ENCODE results near the gene MFSD12.

MFSD12 gene

DNA sequence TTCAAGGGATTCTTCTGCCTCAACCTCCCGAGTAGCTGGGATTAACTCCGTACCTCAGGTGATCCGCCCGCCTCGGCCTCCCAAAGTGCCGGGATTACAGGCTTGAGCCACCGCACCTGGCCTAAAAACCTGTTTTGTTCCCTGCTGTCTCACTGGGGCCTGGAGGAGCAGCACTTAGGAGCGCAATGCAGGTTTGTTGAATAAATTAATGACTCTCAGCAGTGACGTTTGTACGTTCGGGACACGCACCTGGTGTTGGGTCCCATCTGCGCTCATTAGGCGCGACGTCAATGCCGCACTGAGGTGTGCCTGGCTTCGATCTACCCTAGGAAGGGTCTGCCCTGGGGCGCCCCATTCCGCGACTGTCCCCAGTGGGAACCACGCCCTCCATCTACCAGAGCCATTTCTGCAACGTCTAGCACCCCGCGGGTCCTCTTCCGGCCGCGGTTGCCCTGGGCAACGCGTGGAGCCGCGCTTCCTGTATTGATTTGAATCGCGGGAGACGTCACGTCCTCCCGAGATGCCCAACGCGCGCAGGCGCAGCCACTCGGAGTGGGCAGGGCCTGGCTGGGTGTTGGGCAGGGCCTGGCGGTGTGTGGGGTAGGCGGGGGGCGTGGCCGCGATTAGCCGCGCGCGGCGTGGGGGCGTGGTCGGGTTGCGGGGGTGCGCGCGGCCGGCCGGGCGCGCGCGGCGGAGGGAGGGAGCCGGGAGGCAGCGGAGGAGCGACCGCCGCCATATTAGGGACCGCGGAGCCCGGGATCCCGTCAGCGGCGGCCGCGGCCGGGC lies 51.6 kb downstream of the MFSD12 start, which contains the start of gene FZR1:
FZR1 (plus strand) TSS at position 714 of the 786 bp plus-strand sequence. CDS start 16,679 bp downstream, outside the sequence.
- Histone ChIP-seq H3K27ac (ENCODE audit: poor library complexity, severe bottlenecking) (peak within 1 kb of the TSS; percentile 74), H3K4me1 (ENCODE audit: insufficient read depth, poor library complexity, severe bottlenecking) (peaks cover 19% of the 10 kb centered on the region), H3K27me3 (ENCODE audit: insufficient read depth, poor library complexity, severe bottlenecking) (no peaks in the 10 kb centered on the region), H3K9me3 (ENCODE audit: severe bottlenecking) (no peaks in the 10 kb centered on the region), H3K4me3 (ENCODE audit: severe bottlenecking) (peak within 1 kb of the TSS; percentile 98), H3K36me3 (ENCODE audit: low read depth) (peaks cover 28% of the 10 kb centered on the region)
- peak; percentile 81 for ATAC-seq (ENCODE audit: low read depth)
- TF ChIP-seq, protein P1, sequence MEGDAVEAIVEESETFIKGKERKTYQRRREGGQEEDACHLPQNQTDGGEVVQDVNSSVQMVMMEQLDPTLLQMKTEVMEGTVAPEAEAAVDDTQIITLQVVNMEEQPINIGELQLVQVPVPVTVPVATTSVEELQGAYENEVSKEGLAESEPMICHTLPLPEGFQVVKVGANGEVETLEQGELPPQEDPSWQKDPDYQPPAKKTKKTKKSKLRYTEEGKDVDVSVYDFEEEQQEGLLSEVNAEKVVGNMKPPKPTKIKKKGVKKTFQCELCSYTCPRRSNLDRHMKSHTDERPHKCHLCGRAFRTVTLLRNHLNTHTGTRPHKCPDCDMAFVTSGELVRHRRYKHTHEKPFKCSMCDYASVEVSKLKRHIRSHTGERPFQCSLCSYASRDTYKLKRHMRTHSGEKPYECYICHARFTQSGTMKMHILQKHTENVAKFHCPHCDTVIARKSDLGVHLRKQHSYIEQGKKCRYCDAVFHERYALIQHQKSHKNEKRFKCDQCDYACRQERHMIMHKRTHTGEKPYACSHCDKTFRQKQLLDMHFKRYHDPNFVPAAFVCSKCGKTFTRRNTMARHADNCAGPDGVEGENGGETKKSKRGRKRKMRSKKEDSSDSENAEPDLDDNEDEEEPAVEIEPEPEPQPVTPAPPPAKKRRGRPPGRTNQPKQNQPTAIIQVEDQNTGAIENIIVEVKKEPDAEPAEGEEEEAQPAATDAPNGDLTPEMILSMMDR (IDR thresholded peaks at IDR 0.05; ENCODE audit: poor library complexity, severe bottlenecking) = no peak
- peak; percentile 96 for DNase-seq (ENCODE audit: low spot score)

DNA sequence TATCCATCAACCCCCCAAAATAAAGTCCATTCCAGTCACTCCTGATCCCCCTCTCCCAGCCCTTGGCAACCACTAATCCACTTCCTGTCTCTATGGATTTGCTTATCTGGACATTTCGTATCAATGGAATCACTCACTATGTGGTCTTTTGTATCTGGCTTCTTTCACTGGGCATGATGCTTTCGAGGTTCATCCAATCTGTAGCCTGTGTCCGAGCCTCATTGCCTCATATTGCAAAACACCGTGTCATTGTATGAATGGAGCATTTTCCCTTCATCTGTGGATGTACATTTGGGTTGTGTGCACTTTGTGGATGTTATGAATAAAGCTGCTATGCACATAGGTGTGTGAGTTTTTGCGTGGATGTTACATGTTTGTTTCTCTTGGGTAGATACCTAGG lies 52.7 kb downstream of the MFSD12 start:
- TF ChIP-seq, protein P1 (IDR thresholded peaks at IDR 0.05; ENCODE audit: poor library complexity, severe bottlenecking) = no peak
- H3K27me3 ChIP-seq (ENCODE audit: insufficient read depth, poor library complexity, severe bottlenecking) = no peaks in the 10 kb centered on the region
- DNase-seq (ENCODE audit: low spot score) (no peak), ATAC-seq (ENCODE audit: low read depth) (no peak)
- no peak overlapping the region for H3K4me3 ChIP-seq (ENCODE audit: severe bottlenecking)
- H3K36me3 ChIP-seq (ENCODE audit: low read depth) = peaks cover 18% of the 10 kb centered on the region
- peaks cover 15% of the 10 kb centered on the region for H3K4me1 ChIP-seq (ENCODE audit: insufficient read depth, poor library complexity, severe bottlenecking)
- H3K9me3 ChIP-seq (ENCODE audit: severe bottlenecking) = no peaks in the 10 kb centered on the region
- H3K27ac ChIP-seq (ENCODE audit: poor library complexity, severe bottlenecking) = peak overlapping the region; percentile 74

DNA sequence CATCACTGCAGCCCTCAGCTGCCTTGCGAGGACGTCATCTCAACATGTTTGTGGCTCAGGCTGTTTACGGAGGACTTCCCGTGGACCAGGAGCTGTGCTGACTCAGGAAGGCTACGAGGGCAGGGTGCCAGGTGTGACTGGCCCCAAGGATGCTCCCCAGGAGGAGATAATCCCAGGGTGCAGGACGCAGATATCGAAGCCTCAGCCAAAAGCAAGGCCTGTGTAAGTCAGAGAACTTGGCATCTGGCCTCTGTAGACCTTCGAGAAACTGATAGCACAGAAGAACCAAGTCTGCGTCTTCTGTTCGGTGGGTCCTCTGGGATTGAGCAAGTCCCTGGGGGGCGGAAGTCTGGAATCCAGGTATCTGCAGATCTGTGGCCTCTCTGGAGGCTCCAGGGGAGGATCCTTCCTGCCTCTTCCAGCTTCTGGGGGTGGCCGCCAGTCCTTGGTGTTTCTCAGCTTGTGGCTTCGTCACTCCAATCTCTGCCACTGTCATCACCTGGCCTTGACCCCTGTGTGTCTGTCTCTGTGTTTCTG lies 54.3 kb downstream of the MFSD12 start:
- Histone ChIP-seq H3K4me1 (ENCODE audit: insufficient read depth, poor library complexity, severe bottlenecking) (peaks cover 7% of the 10 kb centered on the region), H3K27me3 (ENCODE audit: insufficient read depth, poor library complexity, severe bottlenecking) (no peaks in the 10 kb centered on the region), H3K36me3 (ENCODE audit: low read depth) (peaks cover 4% of the 10 kb centered on the region; the same call in 1 of the 2 replicates), H3K9me3 (ENCODE audit: severe bottlenecking) (no peaks in the 10 kb centered on the region), H3K4me3 (ENCODE audit: severe bottlenecking) (no peak overlapping the region), H3K27ac (ENCODE audit: poor library complexity, severe bottlenecking) (no peak overlapping the region)
- TF ChIP-seq, protein P1 (IDR thresholded peaks at IDR 0.05; ENCODE audit: poor library complexity, severe bottlenecking) = no peak
- DNase-seq (ENCODE audit: low spot score) (no peak), ATAC-seq (ENCODE audit: low read depth) (no peak)

DNA sequence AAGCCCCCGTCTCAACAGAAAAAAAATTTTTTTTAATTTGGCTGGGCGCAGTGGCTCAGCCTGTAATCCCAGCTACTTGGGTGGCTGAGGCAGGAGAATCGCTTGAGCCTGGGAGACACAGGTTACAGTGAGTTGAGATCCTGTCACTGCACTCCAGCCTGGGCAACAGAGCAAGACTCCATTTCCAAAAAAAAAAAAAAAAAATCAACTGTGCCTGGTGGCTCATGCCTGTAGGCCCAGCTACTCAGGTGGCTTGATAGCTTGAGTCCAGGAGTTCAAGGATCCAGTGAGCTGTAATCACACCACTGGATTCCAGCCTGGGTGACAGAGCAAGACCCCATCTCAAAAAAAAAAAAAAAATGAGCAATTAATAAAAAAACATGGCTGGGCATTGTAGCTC lies 55.6 kb downstream of the MFSD12 start:
- no peaks in the 10 kb centered on the region for H3K27me3 ChIP-seq (ENCODE audit: insufficient read depth, poor library complexity, severe bottlenecking)
- H3K27ac ChIP-seq (ENCODE audit: poor library complexity, severe bottlenecking) = no peak overlapping the region
- H3K4me3 ChIP-seq (ENCODE audit: severe bottlenecking) = no peak overlapping the region
- no peak for DNase-seq (ENCODE audit: low spot score)
- peaks cover 7% of the 10 kb centered on the region for H3K4me1 ChIP-seq (ENCODE audit: insufficient read depth, poor library complexity, severe bottlenecking)
- TF ChIP-seq, protein P1 (IDR thresholded peaks at IDR 0.05; ENCODE audit: poor library complexity, severe bottlenecking) = no peak
- H3K9me3 ChIP-seq (ENCODE audit: severe bottlenecking) = no peaks in the 10 kb centered on the region
- no peaks in the 10 kb centered on the region for H3K36me3 ChIP-seq (ENCODE audit: low read depth)
- no peak for ATAC-seq (ENCODE audit: low read depth)
